Natural killer cell (primary cell): Measurements from ENCODE around the gene TSNAX. TPM values are rescaled to one million over a fixed set of nuclear protein-coding genes. Genes with fewer than 3 reads are reported as not detected.
"Not testable (repeated sequence)": the region's sequence is repeated elsewhere in the genome, so short reads cannot be mapped to it uniquely, and the experiment has no call there.

ENCODE experiments used
- ATAC-seq, 3 donors: fragments of 150-1000 bp in 2 of 3; fragments of 200-7000 bp in 1 of 3; cut with Tn5 transposase; 1 replicate in 1 of 3; 2 replicates in 2 of 3; pipeline ENCODE4 v1.10.0; 2021; ENCODE audit warnings: mild to moderate bottlenecking in 2 of 3, moderate library complexity in 2 of 3
- DNase-seq, 2 donors: peaks; one replicate each; pipeline versions ENCODE4 v3.0.0 to v3.0.0-alpha.2; 2013 to 2021; ENCODE audit warnings: mixed read lengths in 1 of 2
- H3K27ac ChIP-seq: one replicate; pipeline ENCODE4 v1.5.1; 2013; ENCODE audit warnings: mild to moderate bottlenecking, low read length
- H3K27me3 ChIP-seq: one replicate; pipeline ENCODE4 v1.6.1; 2013; ENCODE audit warnings: low read length; ENCODE audit not compliant: control insufficient read depth, insufficient read depth
- H3K36me3 ChIP-seq: one replicate; pipeline ENCODE4 v1.6.1; 2013; ENCODE audit warnings: low read length; ENCODE audit not compliant: control insufficient read depth, insufficient read depth
- H3K4me1 ChIP-seq: one replicate; pipeline ENCODE4 v1.6.1; 2013; ENCODE audit warnings: low read length; ENCODE audit not compliant: control insufficient read depth, insufficient read depth
- H3K4me3 ChIP-seq: one replicate; pipeline ENCODE4 v1.5.1; 2013; ENCODE audit warnings: low read length
- H3K9me3 ChIP-seq: one replicate; pipeline ENCODE4 v1.6.1; 2013; ENCODE audit warnings: low read length; ENCODE audit not compliant: control insufficient read depth, insufficient read depth
- H3K27ac Mint-ChIP-seq, 2 donors: one replicate each; pipeline ENCODE4 v1.8.0; 2022; ENCODE audit warnings: mild to moderate bottlenecking in 2 of 2, mixed read lengths in 2 of 2, moderate library complexity in 1 of 2
- H3K27me3 Mint-ChIP-seq, 2 donors: one replicate each; pipeline ENCODE4 v1.8.0; 2022; ENCODE audit warnings: low read depth in 2 of 2, mixed read lengths in 2 of 2
- H3K36me3 Mint-ChIP-seq: one replicate; pipeline ENCODE4 v1.8.0; 2022; ENCODE audit warnings: mixed read lengths
- H3K4me1 Mint-ChIP-seq, 2 donors: one replicate each; pipeline ENCODE4 v1.8.0; 2022; ENCODE audit warnings: mixed read lengths in 2 of 2
- H3K4me3 Mint-ChIP-seq: one replicate; pipeline ENCODE4 v1.8.0; 2022; ENCODE audit warnings: mild to moderate bottlenecking, moderate library complexity, mixed read lengths
- H3K9me3 Mint-ChIP-seq, 2 donors: one replicate each; pipeline ENCODE4 v1.8.0; 2022; ENCODE audit warnings: mixed read lengths in 2 of 2
- WGBS: methylation state at CpG from one replicate; pipeline ENCODE4 v1.1.7; 2013; ENCODE audit warnings: missing lambda C conversion rate; ENCODE audit not compliant: insufficient coverage; 5-methylcytosine and 5-hydroxymethylcytosine counted together
- intact Hi-C: fragments of 100-400 bp; cut with micrococcal nuclease; formaldehyde crosslinking; loops from one replicate; pipeline ENCODE4 v1.14.2; 2022
- total RNA-seq, 4 donors: library from RNA; stranded (reverse); fragments of 120-200 nt in 1 of 4; gene quantifications; one replicate each; pipeline versions ENCODE4 v1.2.3 to v1.2.4, GENCODE V29; 2013 to 2022
- TF ChIP-seq, protein P1 (sequence below): fragments of 200-600 bp; IDR thresholded peaks from one replicate; pipeline ENCODE4 v1.8.0; 2022; ENCODE audit warnings: antibody characterized with exemption

The TSNAX gene
- total RNA-seq, 3 donors from 2014 or later (not counting 1 experiment from before 2014, with no cell fraction given), result 35.6 to 49.3 (median 44.8) TPM

DNA sequence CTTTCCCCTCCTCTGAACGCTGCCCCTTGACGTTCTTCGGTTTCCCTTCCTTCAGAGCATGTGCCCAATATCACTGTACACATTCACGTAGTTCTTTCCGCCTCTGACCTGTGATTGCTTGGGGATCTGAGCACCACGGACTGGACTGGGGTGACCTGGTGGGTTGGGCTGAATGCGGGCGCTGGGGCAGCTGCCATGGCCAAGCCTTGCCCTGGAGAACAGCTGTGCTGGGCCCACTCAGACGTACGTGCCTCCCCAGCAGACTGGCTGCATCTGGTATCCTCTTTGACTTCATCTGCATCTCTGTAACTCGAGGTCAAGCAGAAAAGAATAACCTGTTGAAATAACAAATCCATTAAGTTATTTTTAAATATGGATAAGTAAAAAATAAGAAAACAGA is 63.0 kb downstream of the TSNAX start:
- no peak overlapping the region for H3K4me3 Mint-ChIP-seq
- DNase-seq (no peak), ATAC-seq (no peak)
- no peak overlapping the region for H3K27ac Mint-ChIP-seq
- no peaks in the 10 kb centered on the region for H3K36me3 ChIP-seq
- H3K4me3 ChIP-seq, result no peak overlapping the region
- H3K36me3 Mint-ChIP-seq, result no peaks in the 10 kb centered on the region
- no peaks in the 10 kb centered on the region for H3K4me1 ChIP-seq
- H3K9me3 Mint-ChIP-seq, result no peaks in the 10 kb centered on the region
- intact Hi-C loops, result no loop called here
- no peak overlapping the region for H3K27ac ChIP-seq
- no peaks in the 10 kb centered on the region for H3K27me3 ChIP-seq
- H3K9me3 ChIP-seq, result no peaks in the 10 kb centered on the region
- peaks cover 0 to 6% of the 10 kb centered on the region in 2 donors for H3K27me3 Mint-ChIP-seq
- peaks cover 7 to 12% of the 10 kb centered on the region in 2 donors for H3K4me1 Mint-ChIP-seq
- WGBS, result 85% methylated on average over 10 of the region's 11 CpGs
- TF ChIP-seq, protein P1, sequence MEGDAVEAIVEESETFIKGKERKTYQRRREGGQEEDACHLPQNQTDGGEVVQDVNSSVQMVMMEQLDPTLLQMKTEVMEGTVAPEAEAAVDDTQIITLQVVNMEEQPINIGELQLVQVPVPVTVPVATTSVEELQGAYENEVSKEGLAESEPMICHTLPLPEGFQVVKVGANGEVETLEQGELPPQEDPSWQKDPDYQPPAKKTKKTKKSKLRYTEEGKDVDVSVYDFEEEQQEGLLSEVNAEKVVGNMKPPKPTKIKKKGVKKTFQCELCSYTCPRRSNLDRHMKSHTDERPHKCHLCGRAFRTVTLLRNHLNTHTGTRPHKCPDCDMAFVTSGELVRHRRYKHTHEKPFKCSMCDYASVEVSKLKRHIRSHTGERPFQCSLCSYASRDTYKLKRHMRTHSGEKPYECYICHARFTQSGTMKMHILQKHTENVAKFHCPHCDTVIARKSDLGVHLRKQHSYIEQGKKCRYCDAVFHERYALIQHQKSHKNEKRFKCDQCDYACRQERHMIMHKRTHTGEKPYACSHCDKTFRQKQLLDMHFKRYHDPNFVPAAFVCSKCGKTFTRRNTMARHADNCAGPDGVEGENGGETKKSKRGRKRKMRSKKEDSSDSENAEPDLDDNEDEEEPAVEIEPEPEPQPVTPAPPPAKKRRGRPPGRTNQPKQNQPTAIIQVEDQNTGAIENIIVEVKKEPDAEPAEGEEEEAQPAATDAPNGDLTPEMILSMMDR, result no peak

GRCh38 chr1:231592809-231593208 is 64.3 kb downstream of the TSNAX start:
- no peak for ATAC-seq
- TF ChIP-seq, protein P1, result no peak
- H3K27me3 Mint-ChIP-seq, result peaks cover 0 to 6% of the 10 kb centered on the region in 2 donors
- no peaks in the 10 kb centered on the region for H3K36me3 Mint-ChIP-seq
- Histone ChIP-seq H3K4me1 (no peaks in the 10 kb centered on the region), H3K27me3 (no peaks in the 10 kb centered on the region), H3K9me3 (no peaks in the 10 kb centered on the region), H3K4me3 (no peak overlapping the region), H3K36me3 (no peaks in the 10 kb centered on the region), H3K27ac (no peak overlapping the region)
- intact Hi-C loops, result no loop called here
- H3K4me1 Mint-ChIP-seq, result peaks cover 7 to 12% of the 10 kb centered on the region in 2 donors
- no peaks in the 10 kb centered on the region for H3K9me3 Mint-ChIP-seq
- H3K27ac Mint-ChIP-seq, result no peak overlapping the region
- no peak for DNase-seq
- no peak overlapping the region for H3K4me3 Mint-ChIP-seq
- no CpG with 5 or more reads among the region's 1 CpG for WGBS

GRCh38 chr1:231593264-231593663 is 64.8 kb downstream of the TSNAX start:
- WGBS, result no CpG with 5 or more reads among the region's 1 CpG
- H3K27ac ChIP-seq, H3K4me3 Mint-ChIP-seq, H3K36me3 Mint-ChIP-seq, H3K27me3 Mint-ChIP-seq, DNase-seq, H3K27me3 ChIP-seq, ATAC-seq, H3K27ac Mint-ChIP-seq, H3K9me3 Mint-ChIP-seq, H3K9me3 ChIP-seq, H3K4me1 ChIP-seq, H3K4me3 ChIP-seq, H3K36me3 ChIP-seq, intact Hi-C loops: not testable (repeated sequence)
- peaks cover 7 to 12% of the 10 kb centered on the region in 2 donors for H3K4me1 Mint-ChIP-seq

DNA sequence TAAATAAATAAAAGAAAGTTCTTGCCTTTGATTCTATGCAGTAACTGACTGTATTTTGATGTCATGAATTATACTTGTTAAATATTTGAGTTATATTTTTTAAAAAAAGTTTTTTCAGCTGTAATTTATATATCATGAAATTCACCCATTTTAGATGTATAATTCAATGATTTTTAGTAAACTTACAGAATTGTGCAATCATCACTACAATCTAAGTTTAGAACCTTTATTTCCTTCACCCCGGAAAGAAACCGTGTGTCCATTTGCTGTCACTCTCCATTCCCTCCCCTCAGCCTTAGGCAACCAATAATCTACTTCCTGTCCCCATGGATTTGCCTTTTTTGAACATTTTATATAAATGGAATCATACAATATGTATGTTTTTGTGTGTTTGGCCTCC is 65.7 kb downstream of the TSNAX start:
- H3K4me3 Mint-ChIP-seq, result no peak overlapping the region
- DNase-seq (no peak), ATAC-seq (no peak)
- WGBS, result 57% methylated on average over 2 of the region's 2 CpGs
- no peaks in the 10 kb centered on the region for H3K36me3 Mint-ChIP-seq
- peaks cover 7 to 12% of the 10 kb centered on the region in 2 donors for H3K4me1 Mint-ChIP-seq
- intact Hi-C loops, result no loop called here
- no peak overlapping the region for H3K27ac Mint-ChIP-seq
- Histone ChIP-seq H3K4me1 (no peaks in the 10 kb centered on the region), H3K36me3 (no peaks in the 10 kb centered on the region), H3K27ac (no peak overlapping the region), H3K27me3 (no peaks in the 10 kb centered on the region), H3K9me3 (no peaks in the 10 kb centered on the region), H3K4me3 (no peak overlapping the region)
- H3K27me3 Mint-ChIP-seq, result peaks cover 0 to 6% of the 10 kb centered on the region in 2 donors
- TF ChIP-seq, protein P1, result no peak
- no peaks in the 10 kb centered on the region for H3K9me3 Mint-ChIP-seq
